Activated T-helper 17 cell treated with anti-CD3 and anti-CD28 coated beads, Interleukin-2, amount 50 U/mL, for 72 hours (primary cell): Measurements from ENCODE around the gene NBPF20. TPM values are rescaled to one million over a fixed set of nuclear protein-coding genes. Genes with fewer than 3 reads are reported as not detected.
"Not testable (repeated sequence)": the region's sequence is repeated elsewhere in the genome, so short reads cannot be mapped to it uniquely, and the experiment has no call there.

ENCODE experiments used
- ATAC-seq: fragments of 150-1000 bp; cut with Tn5 transposase; replicated peaks from 2 replicates; pipeline ENCODE4 v1.10.0; 2021; ENCODE audit warnings: mild to moderate bottlenecking, moderate library complexity
- H3K27ac Mint-ChIP-seq: one replicate; pipeline ENCODE4 v1.8.0; 2022; ENCODE audit warnings: mixed read lengths
- H3K27me3 Mint-ChIP-seq: one replicate; pipeline ENCODE4 v1.8.0; 2022; ENCODE audit warnings: mixed read lengths
- H3K36me3 Mint-ChIP-seq: one replicate; pipeline ENCODE4 v1.8.0; 2022; ENCODE audit warnings: low read depth, mild to moderate bottlenecking, mixed read lengths
- H3K4me1 Mint-ChIP-seq: one replicate; pipeline ENCODE4 v1.8.0; 2022; ENCODE audit warnings: mixed read lengths
- H3K4me3 Mint-ChIP-seq: one replicate; pipeline ENCODE4 v1.8.0; 2022; ENCODE audit warnings: mild to moderate bottlenecking, mixed read lengths
- H3K9me3 Mint-ChIP-seq: one replicate; pipeline ENCODE4 v1.8.0; 2022; ENCODE audit warnings: mixed read lengths
- total RNA-seq, 2 donors: library from RNA; stranded (reverse); gene quantifications; one replicate each; pipeline ENCODE4 v1.2.3, GENCODE V29; 2022

NBPF20 gene, protein sequence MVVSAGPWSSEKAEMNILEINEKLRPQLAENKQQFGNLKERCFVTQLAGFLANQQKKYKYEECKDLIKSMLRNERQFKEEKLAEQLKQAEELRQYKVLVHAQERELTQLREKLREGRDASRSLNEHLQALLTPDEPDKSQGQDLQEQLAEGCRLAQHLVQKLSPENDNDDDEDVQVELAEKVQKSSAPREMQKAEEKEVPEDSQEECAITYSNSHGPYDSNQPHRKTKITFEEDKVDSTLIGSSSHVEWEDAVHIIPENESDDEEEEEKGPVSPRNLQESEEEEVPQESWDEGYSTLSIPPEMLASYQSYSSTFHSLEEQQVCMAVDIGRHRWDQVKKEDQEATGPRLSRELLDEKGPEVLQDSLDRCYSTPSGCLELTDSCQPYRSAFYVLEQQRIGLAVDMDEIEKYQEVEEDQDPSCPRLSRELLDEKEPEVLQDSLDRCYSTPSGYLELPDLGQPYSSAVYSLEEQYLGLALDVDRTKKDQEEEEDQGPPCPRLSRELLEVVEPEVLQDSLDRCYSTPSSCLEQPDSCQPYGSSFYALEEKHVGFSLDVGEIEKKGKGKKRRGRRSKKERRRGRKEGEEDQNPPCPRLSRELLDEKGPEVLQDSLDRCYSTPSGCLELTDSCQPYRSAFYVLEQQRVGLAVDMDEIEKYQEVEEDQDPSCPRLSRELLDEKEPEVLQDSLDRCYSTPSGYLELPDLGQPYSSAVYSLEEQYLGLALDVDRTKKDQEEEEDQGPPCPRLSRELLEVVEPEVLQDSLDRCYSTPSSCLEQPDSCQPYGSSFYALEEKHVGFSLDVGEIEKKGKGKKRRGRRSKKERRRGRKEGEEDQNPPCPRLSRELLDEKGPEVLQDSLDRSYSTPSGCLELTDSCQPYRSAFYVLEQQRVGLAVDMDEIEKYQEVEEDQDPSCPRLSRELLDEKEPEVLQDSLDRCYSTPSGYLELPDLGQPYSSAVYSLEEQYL (N-terminal part only)
- total RNA-seq: 1 to 10 TPM; 2.9 to 4.0 TPM

DNA sequence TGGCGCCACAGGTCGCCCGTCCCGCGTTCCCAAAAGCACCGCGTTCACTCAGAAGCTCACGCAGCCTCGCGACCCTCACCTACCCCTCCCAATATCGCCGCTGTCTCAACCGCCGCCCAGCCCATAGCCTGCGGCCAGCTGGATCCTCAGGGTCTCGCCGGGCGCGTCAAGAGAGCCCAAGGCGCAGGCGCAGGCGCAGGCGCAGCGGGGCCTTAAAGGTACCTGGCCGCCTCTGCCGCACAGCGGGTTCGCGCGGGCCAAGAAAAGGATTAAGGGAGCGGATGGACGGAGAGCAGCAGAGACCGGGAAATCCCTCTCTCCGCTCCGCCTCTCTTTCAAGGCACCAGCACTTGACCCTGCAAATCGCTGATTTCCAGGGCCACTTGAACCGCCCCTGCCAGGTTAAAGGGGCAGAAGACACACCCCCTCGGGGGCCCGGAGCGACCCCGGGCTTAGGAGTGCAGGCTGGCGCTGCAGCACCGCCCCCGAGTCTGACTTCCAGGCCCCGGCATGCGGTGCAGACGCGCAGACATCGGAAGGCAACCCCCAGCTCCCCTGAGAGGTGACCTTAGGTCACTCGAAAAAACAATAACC, at the start of gene NBPF20:
TSS of gene NBPF20 (minus strand) at position 168 of the 594 bp plus-strand sequence. CDS start 20,331 bp downstream, outside the sequence.
- Mint-ChIP-seq H3K4me1 (peaks cover 5% of the 10 kb centered on the region), H3K36me3 (peaks cover 11% of the 10 kb centered on the region), H3K4me3 (peak within 1 kb of the TSS; percentile 87), H3K27ac (peak within 1 kb of the TSS; percentile 72), H3K9me3 (peaks cover 3% of the 10 kb centered on the region), H3K27me3 (peaks cover 32% of the 10 kb centered on the region)
- ATAC-seq: peak; percentile 98

DNA sequence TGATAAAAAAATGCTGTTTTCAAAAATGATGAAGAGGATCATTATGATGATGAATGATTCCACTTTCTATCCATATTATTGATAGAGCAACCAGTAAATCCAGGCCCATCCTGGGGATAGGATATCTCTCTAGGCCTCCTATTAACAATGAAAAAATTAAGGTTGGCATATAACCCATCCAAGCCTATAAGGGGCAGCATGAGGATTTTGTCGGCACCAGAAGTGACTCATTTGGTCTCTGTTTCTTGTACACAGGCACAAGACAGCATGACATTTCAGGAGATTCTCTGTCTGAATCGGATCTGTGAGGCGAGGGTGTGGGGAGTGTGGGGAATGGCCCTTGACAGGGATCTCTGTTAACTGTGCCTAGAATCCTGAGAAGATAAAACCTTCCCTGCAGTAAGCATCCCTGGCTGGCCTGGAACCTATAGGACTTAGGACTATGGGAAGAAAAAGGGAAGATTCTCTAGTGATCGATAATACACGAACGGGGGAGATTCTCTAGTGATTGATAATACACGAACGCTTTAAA, 49.5 kb upstream of the NBPF20 start:
- H3K4me1 Mint-ChIP-seq, H3K27me3 Mint-ChIP-seq, ATAC-seq, H3K27ac Mint-ChIP-seq, H3K36me3 Mint-ChIP-seq, H3K9me3 Mint-ChIP-seq: not testable (repeated sequence)
- H3K4me3 Mint-ChIP-seq: peak overlapping the region; percentile 56

DNA sequence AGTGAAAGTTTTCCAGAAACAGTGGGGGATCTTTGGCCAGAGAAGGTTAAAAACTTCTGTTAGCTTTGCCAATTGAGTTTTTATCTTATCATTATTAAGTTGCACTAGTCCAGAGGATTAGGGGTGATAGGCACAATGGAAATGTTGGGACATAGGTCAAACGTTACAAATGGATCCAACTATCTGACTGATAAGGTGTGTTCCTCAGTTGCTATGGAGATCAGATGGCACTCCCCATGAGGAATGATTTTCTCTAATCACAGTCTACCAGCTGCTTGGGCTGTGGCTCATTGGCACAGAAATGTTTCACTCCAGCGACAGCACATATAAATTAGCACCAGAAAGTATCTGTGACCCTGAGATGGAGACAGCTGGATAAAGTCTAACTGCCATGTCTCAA, 47.3 kb upstream of the NBPF20 start:
- not testable (repeated sequence) for ATAC-seq, H3K36me3 Mint-ChIP-seq, H3K4me3 Mint-ChIP-seq, H3K9me3 Mint-ChIP-seq, H3K27ac Mint-ChIP-seq, H3K4me1 Mint-ChIP-seq, H3K27me3 Mint-ChIP-seq

DNA sequence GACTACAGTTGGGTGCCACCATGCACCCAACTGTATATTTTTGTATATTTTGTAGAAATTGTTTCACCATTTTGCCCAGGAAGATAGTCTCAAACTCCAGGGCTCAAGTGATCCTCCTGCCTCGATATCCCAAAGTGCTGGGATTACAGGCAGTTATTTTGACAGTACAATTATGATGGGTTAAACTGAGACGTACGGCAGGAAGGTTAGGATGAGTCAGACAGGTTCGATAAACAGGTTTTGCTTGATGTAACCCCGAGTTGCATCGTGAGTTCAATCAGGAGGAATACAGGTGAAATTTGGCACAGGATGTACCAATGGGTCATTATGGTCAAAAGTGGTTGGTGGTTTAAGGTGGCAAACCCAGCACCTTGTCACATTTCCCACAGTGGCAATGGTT, 46.0 kb upstream of the NBPF20 start:
- H3K36me3 Mint-ChIP-seq, H3K4me1 Mint-ChIP-seq, ATAC-seq, H3K9me3 Mint-ChIP-seq, H3K27ac Mint-ChIP-seq, H3K27me3 Mint-ChIP-seq, H3K4me3 Mint-ChIP-seq: not testable (repeated sequence)

DNA sequence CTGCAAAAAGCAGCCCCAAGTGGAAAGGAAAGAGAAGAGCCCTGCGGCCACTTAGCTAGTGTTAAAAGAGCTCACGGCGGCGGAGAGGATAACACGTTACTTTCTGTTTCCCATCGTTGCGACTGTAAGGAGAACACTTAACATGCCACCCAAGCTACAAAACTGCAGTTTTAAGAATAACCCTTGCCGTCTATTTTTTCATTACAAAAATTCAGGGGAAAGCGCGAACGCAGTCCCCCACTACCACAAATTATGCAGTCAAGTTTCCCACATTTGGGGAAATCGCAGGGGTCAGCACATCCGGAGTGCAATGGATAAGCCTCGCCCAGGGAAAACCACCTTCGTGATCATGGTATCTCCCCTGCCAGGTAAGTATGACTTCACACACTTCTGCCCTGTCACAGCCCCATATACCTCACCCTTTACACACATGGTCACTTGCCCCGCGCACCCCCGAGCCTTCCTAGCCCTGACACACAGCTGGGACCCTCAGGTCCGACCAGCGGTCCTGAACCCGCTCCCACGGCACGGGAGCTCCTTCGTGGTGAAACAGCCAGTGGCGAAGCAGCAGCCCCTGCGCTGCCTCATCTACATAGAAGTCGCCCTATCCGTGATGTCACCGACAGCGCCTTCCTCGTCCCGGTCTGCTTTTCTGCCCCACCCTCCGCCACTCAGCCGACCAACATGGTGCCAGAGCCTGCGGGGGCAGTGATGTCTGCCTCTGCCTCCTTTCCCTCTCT, 40.2 kb upstream of the NBPF20 start:
- H3K27me3 Mint-ChIP-seq, H3K36me3 Mint-ChIP-seq, H3K4me1 Mint-ChIP-seq, H3K9me3 Mint-ChIP-seq: not testable (repeated sequence)
- Mint-ChIP-seq H3K4me3 (peak overlapping the region; percentile 78), H3K27ac (peak overlapping the region; percentile 95)
- ATAC-seq: peak; percentile 87

DNA sequence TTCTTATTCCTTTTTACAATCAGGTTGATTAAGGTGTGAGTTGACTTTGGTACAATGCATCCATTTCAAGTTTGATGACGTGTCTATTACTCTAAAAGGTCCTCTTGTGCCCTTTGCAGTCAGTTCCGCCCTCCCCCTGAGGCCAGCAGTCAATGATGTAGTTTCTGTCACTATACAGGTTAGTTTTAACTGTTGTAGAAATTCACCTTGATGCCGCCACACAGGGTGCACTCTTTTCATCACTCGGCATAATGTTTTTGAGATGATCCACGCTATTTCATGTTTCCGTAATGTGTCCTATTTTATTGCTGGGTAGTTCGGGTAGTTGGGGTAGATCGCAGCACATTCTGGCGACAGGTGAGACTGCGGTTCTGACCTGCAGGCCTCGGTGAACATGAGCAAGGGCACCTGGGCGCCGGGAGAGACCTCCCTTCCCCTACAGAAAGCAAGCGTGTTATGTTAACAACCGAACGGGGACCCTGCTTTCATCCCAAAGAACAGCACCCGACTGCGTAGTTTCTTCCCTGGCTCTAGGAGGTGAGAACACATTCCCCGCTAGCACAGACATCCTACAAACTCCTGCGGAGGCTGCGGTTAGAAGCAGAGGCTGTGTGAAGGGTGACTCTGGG, 39.4 kb upstream of the NBPF20 start:
- H3K4me3 Mint-ChIP-seq: peak overlapping the region; percentile 78
- not testable (repeated sequence) for H3K9me3 Mint-ChIP-seq, H3K27me3 Mint-ChIP-seq, H3K4me1 Mint-ChIP-seq, H3K36me3 Mint-ChIP-seq
- peak overlapping the region; percentile 95 for H3K27ac Mint-ChIP-seq
- ATAC-seq: peak; percentile 10

DNA sequence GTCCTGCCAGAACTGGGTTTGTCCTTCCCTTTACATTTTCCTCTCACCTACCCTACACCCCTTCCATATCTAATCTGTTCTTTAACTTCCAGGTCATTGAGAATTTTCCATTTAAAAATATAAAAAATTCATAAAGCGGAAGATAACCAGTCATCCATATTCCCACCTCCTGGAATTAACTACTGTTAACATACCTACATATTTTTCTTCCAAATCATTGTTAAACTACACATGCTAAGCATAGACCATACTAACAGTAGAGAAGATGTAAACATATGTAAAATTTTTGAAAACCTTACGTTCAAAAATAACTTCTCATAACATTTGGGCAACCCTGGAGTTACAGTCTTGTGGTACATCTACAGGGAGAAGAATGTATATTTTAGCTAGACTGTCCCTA, 38.6 kb upstream of the NBPF20 start:
- not testable (repeated sequence) for H3K27me3 Mint-ChIP-seq, H3K36me3 Mint-ChIP-seq, H3K27ac Mint-ChIP-seq, ATAC-seq, H3K4me3 Mint-ChIP-seq, H3K4me1 Mint-ChIP-seq, H3K9me3 Mint-ChIP-seq

DNA sequence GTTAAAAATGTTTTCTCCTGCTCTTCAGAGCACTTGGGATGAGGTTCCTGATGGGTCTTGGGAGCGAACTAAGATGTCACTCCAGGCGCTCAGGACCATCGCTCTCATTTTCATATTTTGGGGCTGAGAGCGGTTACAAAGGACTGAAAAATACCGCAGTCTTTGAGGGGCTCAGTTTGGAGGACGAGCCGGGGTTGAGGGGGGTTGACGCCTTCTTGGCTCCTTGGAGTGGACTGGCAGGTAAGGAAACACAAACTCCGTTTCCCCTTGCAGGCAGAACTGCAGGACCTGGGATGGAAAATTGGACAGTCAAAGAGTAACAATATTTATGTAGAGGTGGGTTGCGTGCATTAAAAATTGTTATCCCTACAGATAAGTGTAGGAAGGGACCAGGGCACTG, 35.3 kb upstream of the NBPF20 start:
- H3K4me1 Mint-ChIP-seq, ATAC-seq, H3K4me3 Mint-ChIP-seq, H3K27me3 Mint-ChIP-seq, H3K27ac Mint-ChIP-seq, H3K9me3 Mint-ChIP-seq, H3K36me3 Mint-ChIP-seq: not testable (repeated sequence)

DNA sequence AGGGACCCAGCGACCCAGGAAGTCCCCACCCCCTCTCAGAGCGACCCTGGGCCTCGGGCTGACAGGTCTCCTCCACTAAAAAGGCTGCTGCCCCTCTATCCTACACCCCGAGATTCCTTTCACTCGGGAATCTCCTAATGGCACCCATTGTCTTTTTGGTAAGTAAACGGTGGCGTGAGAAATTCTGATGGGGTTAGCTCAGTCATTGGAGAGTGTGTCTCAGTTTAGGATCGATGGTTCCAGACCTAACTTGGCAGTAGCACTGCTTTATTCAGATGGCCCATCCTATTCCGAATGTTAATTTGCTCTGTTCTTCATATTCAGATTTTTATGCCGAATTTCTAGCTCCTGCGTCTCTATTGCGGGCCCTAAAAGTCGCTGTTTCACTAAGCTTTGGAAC, 34.6 kb upstream of the NBPF20 start:
- not testable (repeated sequence) for H3K27ac Mint-ChIP-seq, H3K9me3 Mint-ChIP-seq, H3K4me3 Mint-ChIP-seq, H3K36me3 Mint-ChIP-seq, H3K27me3 Mint-ChIP-seq, H3K4me1 Mint-ChIP-seq, ATAC-seq

DNA sequence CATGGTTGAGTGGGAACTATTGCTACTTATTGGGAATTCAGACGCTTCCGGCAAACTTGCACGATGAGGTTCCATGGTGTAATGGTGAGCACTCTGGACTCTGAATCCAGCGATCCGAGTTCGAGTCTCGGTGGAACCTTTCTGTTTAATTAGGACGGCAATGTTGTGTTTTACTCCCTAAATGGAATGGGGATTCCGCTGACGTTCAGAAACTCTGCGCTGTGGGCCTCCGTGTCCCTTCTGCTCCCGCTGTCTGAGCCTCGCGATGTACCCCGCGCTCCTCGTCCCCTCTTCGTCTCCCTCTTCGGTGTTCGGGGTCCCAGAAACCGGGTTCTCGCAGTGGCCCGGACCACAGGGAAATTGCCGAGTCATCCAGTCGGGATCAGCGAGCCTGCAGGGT, 34.2 kb upstream of the NBPF20 start:
- not testable (repeated sequence) for H3K27me3 Mint-ChIP-seq, H3K4me1 Mint-ChIP-seq, H3K27ac Mint-ChIP-seq, H3K36me3 Mint-ChIP-seq, H3K9me3 Mint-ChIP-seq
- ATAC-seq: peak; percentile 11
- peak overlapping the region; percentile 33 for H3K4me3 Mint-ChIP-seq

DNA sequence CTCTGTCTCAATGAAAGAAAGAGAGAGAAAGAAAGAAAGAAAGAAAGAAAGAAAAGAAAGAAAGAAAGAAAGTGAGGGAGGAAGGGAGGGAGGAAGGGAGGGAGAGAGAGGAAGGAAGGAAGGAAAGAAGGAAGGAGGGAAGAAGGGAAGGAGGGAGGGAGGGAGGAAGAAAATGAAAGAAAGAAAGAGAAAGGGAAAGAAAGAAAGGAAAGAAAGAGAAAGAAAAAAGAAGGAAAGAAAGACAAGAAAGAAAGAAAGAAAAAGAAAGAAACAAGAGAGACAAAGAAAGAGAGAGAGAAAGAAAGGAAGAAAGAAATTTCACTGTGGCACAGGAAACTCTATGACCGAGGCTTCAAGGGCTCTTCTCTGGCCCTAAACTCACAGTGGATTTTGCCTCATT, 33.7 kb upstream of the NBPF20 start:
- H3K27ac Mint-ChIP-seq, H3K36me3 Mint-ChIP-seq, ATAC-seq, H3K4me1 Mint-ChIP-seq, H3K27me3 Mint-ChIP-seq, H3K9me3 Mint-ChIP-seq: not testable (repeated sequence)
- H3K4me3 Mint-ChIP-seq: peak overlapping the region; percentile 33

DNA sequence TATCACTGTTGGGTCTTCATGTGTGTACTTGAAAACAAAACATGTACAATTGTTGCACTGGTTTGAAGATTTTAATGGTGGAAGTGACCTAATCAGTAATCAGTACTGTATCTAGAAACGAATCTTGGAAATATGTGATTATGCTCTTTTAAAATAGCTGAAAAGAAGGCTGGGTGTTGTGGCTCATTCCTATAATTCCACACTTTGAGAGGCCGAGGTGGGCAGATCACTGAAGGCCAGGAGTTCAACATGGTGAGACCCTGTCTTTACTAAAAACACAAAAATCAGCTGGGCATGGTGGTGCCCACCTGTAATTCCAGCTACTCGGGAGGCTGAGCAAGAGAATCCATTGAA, 29.4 kb upstream of the NBPF20 start:
- H3K27me3 Mint-ChIP-seq, ATAC-seq, H3K9me3 Mint-ChIP-seq, H3K4me1 Mint-ChIP-seq, H3K36me3 Mint-ChIP-seq, H3K4me3 Mint-ChIP-seq, H3K27ac Mint-ChIP-seq: not testable (repeated sequence)

DNA sequence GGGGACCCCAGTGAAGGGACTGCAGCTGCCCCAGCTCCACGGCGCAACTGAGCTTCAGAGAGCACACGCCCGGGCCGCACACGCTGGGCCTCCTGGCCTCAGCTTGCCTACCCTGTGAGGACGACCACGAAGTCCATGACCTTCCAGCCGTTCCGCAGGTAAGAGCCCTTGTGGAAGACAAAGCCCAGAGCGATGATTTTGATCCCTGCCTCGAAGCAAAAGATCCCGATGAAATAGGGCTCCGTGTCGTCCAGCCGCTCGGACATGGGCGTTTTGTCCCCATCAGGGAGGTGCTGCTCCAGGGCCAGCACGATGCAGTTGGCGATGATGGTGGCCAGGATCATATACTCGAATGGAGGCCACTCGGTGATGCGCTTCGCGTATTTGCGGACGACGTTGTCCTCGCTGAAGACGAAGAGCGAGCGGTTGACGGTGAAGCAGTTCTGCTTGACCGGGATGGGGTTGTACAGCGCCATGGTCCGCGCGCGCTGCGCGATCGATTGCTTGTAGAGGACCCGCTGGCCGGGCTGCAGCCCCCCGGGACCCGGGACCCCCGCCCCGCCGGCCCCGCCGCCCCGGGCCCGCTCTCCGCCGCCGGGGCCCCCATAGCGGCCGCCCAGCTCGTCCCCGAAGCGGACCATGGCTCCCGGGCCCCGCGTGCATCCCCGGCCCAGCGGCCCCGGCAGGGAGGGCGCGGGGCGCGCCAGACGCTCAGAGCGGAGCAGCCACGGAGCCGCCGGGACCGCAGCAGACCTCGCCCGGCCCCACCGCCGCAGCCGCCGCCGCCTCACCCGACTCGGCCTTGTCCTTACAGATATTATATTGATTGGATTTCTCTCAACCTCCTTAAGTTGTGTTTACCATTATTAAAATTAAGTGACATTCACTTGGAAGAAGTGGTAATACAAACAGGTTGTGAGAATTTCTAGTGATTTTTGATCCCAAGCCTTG, 28.7 kb upstream of the NBPF20 start:
- H3K27ac Mint-ChIP-seq: not testable (repeated sequence)

More for the DNA sequence above, 28.7 kb upstream of the NBPF20 start:
- not testable (repeated sequence) for ATAC-seq, H3K36me3 Mint-ChIP-seq, H3K27me3 Mint-ChIP-seq, H3K4me1 Mint-ChIP-seq, H3K4me3 Mint-ChIP-seq, H3K9me3 Mint-ChIP-seq
